ENCODE measurements around the gene SNX11. TPM values are rescaled to one million over a fixed set of nuclear protein-coding genes. Genes with fewer than 3 reads are reported as not detected.
A peak's percentile ranks its signal among the peaks of the same experiment; 100 is the strongest.
"Not testable (repeated sequence)": the region's sequence is repeated elsewhere in the genome, so short reads cannot be mapped to it uniquely, and the experiment has no call there.

Gene SNX11
- polyA plus RNA-seq, 6 donors from 2014 or later, result 31.9 to 59.4 (median 38.3) TPM

DNA sequence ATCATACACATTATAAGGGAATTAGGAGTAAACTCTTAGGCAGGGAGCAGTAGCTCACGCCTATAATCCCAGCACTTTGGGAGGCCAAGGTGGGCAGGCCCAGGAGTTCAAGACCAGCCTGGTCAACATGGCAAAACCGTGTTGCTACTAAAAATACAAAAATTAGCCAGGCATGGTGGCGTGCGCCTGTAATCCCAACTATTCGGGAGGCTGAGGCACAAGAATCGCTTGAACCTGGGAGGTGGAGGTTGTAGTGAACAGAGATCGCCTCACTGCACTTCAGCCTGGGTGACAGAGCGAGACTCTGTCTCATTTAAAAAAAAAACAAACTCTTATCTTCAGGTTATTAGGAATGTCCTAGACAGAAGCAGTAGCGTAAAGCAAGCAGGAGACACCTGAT is 34.8 kb upstream of the SNX11 start:
- not testable (repeated sequence) for H3K27me3 Mint-ChIP-seq; DNase-seq; ATAC-seq (ENCODE audit: low read depth in 2 of 2); H3K27ac Mint-ChIP-seq; H3K9me3 Mint-ChIP-seq; H3K36me3 Mint-ChIP-seq; H3K4me1 Mint-ChIP-seq; H3K4me3 Mint-ChIP-seq

DNA sequence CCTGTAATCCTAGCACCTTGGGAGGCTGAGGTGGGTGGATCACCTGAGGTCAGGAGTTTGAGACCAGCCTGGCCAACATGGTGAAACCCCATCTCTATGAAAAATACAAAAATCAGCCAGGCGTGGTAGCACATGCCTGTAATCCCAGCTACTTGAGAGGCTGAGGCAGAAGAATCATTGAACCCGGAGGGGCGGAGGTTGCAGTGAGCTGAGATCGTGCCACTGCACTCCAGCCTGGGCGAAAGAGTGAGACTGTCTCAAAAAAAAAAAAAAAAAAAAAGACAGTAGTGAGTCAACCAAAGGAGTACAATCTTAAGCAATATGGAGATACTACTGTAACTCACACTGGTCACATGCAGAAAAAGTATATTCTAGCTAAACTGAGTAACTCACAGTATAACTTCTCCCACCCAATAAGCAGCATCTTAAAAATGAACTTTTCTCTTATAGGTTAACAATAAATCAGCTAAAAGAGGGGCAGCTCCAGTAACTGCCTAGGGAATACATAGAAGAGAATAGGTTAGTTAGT is 33.9 kb upstream of the SNX11 start:
- not testable (repeated sequence) for H3K4me1 Mint-ChIP-seq; ATAC-seq (ENCODE audit: low read depth in 2 of 2); H3K27ac Mint-ChIP-seq; H3K36me3 Mint-ChIP-seq; H3K27me3 Mint-ChIP-seq; H3K4me3 Mint-ChIP-seq; DNase-seq; H3K9me3 Mint-ChIP-seq

DNA sequence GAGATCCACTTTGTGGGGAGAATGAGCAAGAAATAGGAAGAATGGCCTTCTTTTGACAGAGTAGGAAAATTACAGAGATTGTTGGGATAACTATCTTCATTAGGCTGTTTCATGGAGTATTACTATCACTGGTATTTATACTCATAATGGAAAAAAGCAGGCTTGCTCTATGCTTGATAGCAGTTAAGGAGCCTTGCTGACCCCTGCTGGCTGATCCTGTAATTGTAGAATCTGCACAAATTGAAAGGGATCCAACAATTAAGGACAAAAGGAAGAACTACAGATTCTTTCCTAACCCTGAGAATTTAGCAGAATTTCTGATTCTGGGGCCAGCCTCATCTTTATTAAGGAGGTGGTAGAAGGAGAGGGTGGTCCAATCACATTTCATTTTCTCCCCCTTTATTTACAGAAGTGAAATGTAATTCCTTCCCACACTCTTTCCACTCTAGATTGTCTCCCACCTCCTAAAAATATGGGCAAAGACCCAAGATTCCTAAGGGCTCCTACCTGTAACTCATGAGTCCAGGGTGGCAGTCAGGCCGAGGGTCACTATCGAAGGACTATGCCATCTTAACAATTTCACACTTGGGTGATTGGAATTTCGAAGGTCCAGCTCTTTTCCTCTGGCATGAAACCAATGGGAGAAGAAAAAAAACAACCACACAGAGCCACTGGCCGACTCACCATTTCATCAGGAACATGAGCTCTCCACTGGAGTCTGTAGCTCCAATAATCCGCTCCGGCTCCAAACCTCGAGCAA is 33.1 kb upstream of the SNX11 start:
- H3K27me3 Mint-ChIP-seq, result no peaks in the 10 kb centered on the region
- peaks cover 0 to 7% of the 10 kb centered on the region in 2 donors for H3K36me3 Mint-ChIP-seq
- ATAC-seq (ENCODE audit: low read depth in 2 of 2), result peak; percentile 61 to 73
- H3K27ac Mint-ChIP-seq, result peak overlapping the region in 1 of 6 donors; percentile 32
- peak; percentile 63 for DNase-seq
- no peaks in the 10 kb centered on the region for H3K4me1 Mint-ChIP-seq
- H3K9me3 Mint-ChIP-seq, result no peaks in the 10 kb centered on the region
- H3K4me3 Mint-ChIP-seq, result no peak overlapping the region

DNA sequence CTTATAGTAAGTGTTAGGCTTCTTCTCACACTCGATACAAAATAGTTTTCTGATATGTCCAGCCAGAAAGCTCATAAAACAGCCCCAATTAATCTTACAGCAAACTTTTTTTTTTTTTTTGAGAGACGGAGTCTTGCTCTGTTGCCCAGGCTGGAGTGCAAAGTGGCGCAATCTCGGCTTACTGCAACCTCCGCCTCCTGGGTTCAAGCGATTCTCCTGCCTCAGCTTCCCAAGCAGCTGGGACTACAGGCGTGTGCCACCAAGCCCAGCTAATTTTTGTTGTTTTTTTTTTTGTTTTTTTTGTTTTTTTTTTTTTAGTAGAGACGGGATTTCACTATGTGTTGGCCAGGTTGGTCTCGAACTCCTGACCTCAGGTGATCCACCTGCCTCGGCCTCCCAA is 30.4 kb upstream of the SNX11 start:
- H3K27me3 Mint-ChIP-seq; H3K4me3 Mint-ChIP-seq; H3K27ac Mint-ChIP-seq; ATAC-seq (ENCODE audit: low read depth in 2 of 2); H3K9me3 Mint-ChIP-seq; H3K4me1 Mint-ChIP-seq; H3K36me3 Mint-ChIP-seq; DNase-seq: not testable (repeated sequence)

DNA sequence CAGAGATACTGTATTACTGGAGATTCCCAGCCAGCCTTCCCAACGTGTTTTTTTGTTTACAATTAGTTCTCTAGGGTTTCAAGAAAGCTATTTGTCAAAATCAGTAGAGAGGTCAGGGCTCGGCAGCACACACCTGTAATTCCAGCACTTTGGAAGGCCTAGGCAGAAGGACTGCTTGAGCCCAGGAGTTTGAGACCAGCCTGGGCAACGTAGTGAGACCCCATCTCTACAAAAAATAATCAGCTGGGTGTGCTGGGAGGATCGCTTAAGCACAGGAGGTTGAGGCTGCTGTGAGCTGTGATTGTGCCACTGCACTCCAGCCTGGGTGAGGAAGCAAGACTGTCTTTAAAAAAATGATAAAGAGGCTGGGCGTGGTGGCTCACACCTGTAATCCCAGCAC is 25.7 kb upstream of the SNX11 start:
- Mint-ChIP-seq H3K36me3 (no peaks in the 10 kb centered on the region), H3K27ac (peak overlapping the region in 1 of 6 donors; percentile 70), H3K4me3 (no peak overlapping the region), H3K4me1 (peaks cover 0 to 9% (median 0%) of the 10 kb centered on the region in 3 donors), H3K27me3 (no peaks in the 10 kb centered on the region), H3K9me3 (no peaks in the 10 kb centered on the region)
- no peak for ATAC-seq (ENCODE audit: low read depth in 2 of 2)
- DNase-seq, result no peak

DNA sequence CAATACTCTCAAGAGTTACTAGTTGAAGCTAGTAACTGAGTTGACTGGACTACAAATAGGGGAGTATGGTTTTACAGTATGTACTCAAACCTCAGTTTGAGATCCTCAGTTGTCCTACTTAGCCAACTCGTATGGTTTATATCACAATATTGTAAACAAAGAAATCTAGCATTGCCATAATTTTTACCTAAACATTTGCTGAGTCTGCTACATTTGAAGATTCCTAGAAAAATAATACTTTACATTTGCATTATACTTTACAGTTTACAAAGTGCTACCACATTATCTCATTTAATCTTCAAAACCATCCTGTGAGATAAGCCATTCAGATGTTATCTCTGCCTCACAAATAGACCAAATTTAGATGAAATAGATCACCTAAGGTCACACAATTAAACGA is 22.6 kb upstream of the SNX11 start:
- H3K9me3 Mint-ChIP-seq, result no peaks in the 10 kb centered on the region
- peaks cover 0 to 11% (median 3%) of the 10 kb centered on the region in 3 donors for H3K4me1 Mint-ChIP-seq
- no peak overlapping the region for H3K27ac Mint-ChIP-seq
- H3K36me3 Mint-ChIP-seq, result no peaks in the 10 kb centered on the region
- H3K4me3 Mint-ChIP-seq, result no peak overlapping the region
- DNase-seq (no peak), ATAC-seq (ENCODE audit: low read depth in 2 of 2) (no peak)
- H3K27me3 Mint-ChIP-seq, result no peaks in the 10 kb centered on the region

DNA sequence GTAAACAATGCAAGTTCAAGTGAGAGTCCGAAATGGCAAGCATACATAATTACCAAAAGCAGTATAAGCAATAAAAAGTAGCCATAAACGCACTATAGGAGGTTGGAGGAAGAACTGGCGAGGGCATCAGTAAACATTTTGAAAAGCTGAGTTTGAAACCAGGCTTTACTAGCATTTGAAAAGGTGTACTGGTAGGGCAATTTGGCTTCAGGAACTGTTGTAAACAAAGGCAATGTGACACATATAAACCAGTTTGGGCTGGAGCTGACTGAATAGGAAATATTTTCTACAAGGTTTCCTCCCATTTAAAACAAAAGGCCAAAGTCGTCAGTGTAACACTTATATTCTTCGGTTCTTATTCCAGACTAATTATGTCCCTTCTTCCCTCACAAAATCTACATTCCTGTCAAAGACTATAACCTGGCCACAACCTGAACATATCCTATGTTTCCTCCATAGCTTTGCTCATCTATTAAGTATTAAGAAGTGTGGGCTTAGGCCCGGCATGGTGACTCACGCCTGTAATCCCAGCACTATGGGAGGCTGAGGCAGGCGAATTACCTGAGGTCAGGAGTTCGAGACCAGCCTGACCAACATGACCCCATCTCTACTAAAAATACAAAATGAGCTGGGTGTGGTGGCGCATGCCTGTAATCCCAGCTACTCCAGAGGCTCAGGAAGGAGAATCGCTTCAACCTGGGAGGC is 14.1 kb upstream of the SNX11 start:
- H3K4me3 Mint-ChIP-seq, result no peak overlapping the region
- no peak for DNase-seq
- H3K27me3 Mint-ChIP-seq, result no peaks in the 10 kb centered on the region
- H3K27ac Mint-ChIP-seq, result no peak overlapping the region
- ATAC-seq (ENCODE audit: low read depth in 2 of 2), result no peak
- H3K9me3 Mint-ChIP-seq, result no peaks in the 10 kb centered on the region
- H3K36me3 Mint-ChIP-seq, result no peaks in the 10 kb centered on the region
- H3K4me1 Mint-ChIP-seq, result peaks cover 10 to 25% (median 15%) of the 10 kb centered on the region in 3 donors

DNA sequence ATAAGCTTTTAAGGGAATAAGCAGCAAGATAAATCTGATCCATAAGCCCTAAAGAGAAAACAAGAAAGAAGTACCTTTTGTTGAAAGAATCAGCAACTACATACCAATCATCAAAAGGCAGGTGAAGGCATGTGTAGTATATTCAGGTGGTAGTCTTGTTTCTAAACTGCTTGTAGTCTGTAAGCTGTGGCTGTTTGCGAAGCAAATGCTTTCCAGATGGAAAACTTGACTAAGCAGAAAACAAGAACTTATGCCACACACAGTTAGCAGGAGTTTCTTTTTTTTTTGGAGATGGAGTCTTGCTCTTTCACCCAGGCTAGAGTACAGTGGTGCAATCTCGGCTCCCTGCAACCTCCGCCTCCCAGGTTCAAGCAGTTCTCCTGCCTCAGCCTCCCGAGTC is 12.0 kb upstream of the SNX11 start:
- no peak overlapping the region for H3K4me3 Mint-ChIP-seq
- DNase-seq (no peak), ATAC-seq (ENCODE audit: low read depth in 2 of 2) (no peak)
- H3K27me3 Mint-ChIP-seq, result no peaks in the 10 kb centered on the region
- H3K4me1 Mint-ChIP-seq, result peaks cover 15 to 34% (median 24%) of the 10 kb centered on the region in 3 donors
- H3K9me3 Mint-ChIP-seq, result no peaks in the 10 kb centered on the region
- H3K27ac Mint-ChIP-seq, result no peak overlapping the region
- no peaks in the 10 kb centered on the region for H3K36me3 Mint-ChIP-seq

DNA sequence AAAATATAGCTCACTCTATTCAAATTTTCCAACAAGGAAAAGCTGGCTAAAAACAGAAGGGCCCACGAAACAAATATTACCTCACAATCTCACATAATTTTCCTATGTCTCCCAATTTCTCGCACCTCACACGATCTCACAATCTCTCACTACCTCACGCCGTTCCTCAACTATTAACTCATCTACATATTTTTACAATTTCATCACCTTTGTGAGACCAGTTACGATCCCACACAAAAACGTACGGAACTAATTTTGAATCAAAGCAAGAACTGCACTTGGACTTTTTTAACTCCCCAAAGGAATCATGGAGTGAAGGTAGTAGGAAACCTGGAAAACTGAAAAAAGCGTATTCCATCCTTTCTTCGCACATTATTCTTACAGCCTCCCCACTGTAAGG is 7.4 kb upstream of the SNX11 start:
- no peak for DNase-seq
- H3K27ac Mint-ChIP-seq, result peak overlapping the region in 2 of 6 donors; percentile 87 to 92
- peaks cover 34 to 59% (median 46%) of the 10 kb centered on the region in 3 donors for H3K4me1 Mint-ChIP-seq
- ATAC-seq (ENCODE audit: low read depth in 2 of 2), result no peak
- peaks cover 0 to 7% (median 2%) of the 10 kb centered on the region in 7 donors for H3K9me3 Mint-ChIP-seq
- H3K36me3 Mint-ChIP-seq, result no peaks in the 10 kb centered on the region
- H3K4me3 Mint-ChIP-seq, result peak overlapping the region; percentile 43 to 94 (median 90)
- H3K27me3 Mint-ChIP-seq, result no peaks in the 10 kb centered on the region

DNA sequence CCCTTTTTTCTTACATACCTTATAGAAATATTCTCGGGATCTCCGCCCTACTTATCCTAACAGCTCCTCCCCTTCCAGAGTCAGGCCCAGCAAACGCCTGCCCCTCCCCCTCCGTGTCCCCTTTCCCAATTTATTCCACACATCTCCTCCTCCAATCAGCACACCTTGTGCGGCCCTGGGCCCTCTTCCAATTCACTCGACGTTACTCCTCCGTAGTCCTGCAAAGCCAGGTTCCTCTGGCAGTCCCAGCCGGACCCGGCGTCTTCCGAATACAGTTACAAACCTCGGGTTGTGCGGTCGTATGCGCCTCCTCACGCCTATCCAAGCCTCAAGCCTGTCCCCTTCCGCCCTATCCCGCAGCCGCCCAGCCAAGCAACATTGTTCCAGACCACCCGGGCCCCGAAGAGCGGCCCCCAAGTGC is 7.0 kb upstream of the SNX11 start:
- peaks cover 0 to 7% (median 2%) of the 10 kb centered on the region in 7 donors for H3K9me3 Mint-ChIP-seq
- no peaks in the 10 kb centered on the region for H3K27me3 Mint-ChIP-seq
- H3K4me3 Mint-ChIP-seq, result peak overlapping the region; percentile 83 to 94 (median 90)
- peaks cover 34 to 59% (median 46%) of the 10 kb centered on the region in 3 donors for H3K4me1 Mint-ChIP-seq
- ATAC-seq (ENCODE audit: low read depth in 2 of 2) (no peak), DNase-seq (no peak)
- peak overlapping the region in 4 of 6 donors; percentile 69 to 93 (median 90) for H3K27ac Mint-ChIP-seq
- no peaks in the 10 kb centered on the region for H3K36me3 Mint-ChIP-seq

DNA sequence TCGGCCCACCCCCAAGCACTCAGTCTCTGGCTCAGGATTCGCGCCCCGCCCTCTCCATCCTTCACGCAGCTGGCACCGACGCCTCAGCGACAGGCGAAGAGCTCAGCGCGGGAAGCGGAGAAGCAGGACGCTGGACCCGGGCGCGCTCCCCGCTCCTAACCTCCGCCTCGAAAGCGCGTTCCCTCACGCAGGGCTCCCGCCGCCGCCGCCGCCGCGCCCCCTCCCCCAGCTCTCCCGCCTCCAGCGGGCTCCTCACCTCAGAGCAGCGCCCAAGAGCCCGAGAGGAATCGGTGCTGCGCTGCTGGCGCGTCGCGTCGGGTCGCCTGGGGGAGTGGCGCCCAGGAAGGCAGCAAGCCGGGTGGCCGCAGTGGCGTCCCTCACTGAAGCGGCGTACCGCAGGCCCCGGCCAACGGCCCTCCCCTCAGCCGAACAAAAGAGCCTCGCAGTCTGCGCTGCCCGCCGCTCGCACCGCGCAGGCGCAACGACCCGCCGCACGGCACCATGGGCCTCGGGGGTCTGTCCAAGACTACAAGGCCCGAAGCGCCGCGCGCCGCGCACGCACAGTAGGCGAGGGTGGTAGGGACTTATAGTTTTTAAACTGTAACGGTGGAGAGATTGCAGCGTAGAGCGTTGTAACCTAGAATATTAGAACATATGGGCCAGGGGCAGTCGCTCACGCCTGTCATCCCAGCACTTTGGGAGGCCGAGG is 6.4 kb upstream of the SNX11 start, which contains the start of gene CBX1:
TSS of gene CBX1 (minus strand) at position 467 of the 709 bp plus-strand sequence. CDS start 24,474 bp downstream, outside the sequence.
- Mint-ChIP-seq H3K27me3 (no peaks in the 10 kb centered on the region), H3K9me3 (peaks cover 0 to 7% (median 2%) of the 10 kb centered on the region in 7 donors), H3K27ac (peak within 1 kb of the TSS; percentile 90 to 97 (median 92)), H3K36me3 (no peaks in the 10 kb centered on the region), H3K4me3 (peak within 1 kb of the TSS; percentile 83 to 94 (median 90)), H3K4me1 (peaks cover 34 to 58% (median 46%) of the 10 kb centered on the region in 3 donors)
- peak; percentile 93 to 94 for ATAC-seq (ENCODE audit: low read depth in 2 of 2)
- peak; percentile 93 for DNase-seq

DNA sequence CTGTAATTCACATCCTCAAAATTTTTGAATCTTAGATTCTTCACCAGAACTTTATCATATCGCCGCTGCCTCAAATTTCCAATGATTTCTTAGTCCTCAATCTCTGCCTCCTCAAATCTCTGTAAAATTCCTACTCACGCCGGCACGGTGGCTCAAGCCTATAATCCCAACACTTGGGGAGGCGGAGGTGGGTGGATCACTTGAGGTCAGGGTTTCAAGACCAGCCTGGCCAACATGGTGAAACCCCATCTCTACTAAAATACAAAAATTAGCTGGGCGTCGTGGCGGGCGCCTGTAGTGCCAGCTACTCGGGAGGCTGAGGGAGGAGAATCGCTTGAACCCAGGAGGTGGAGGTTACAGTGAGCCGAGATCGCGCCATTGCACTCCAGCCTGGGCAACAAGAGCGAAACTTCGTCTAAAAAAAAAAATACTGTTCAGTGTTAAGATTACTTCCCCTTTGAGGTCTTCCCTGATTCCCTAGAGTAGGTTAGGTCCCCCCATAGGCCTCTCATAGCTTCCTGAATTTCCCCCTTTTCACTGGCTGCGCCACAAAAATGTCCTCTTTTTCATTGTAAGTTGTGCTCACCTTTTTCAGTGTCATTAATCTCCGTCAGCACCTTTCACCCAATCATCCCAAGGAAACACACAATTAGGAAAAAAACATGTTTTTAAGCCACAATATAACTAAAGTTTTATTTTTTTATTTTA is 5.4 kb upstream of the SNX11 start:
- Mint-ChIP-seq H3K27ac (peak overlapping the region; percentile 76 to 96 (median 92)), H3K9me3 (peaks cover 0 to 7% (median 2%) of the 10 kb centered on the region in 7 donors), H3K4me3 (peak overlapping the region; percentile 75 to 94 (median 90)), H3K4me1 (peaks cover 42 to 60% (median 54%) of the 10 kb centered on the region in 3 donors), H3K36me3 (no peaks in the 10 kb centered on the region), H3K27me3 (no peaks in the 10 kb centered on the region)
- no peak for ATAC-seq (ENCODE audit: low read depth in 2 of 2)
- DNase-seq, result peak; percentile 26

Data from naive B cell (primary cell).